HepG2 (cell line): ENCODE measurements around the gene HSPA14. TPM values are rescaled to one million over a fixed set of nuclear protein-coding genes. Genes with fewer than 3 reads are reported as not detected.

Experiments used
- ARNT2 ChIP-seq: sonication (generic); formaldehyde crosslinking; IDR thresholded peaks from 2 replicates; pipeline ENCODE4 v1.8.0; 2022; ENCODE audit warnings: mild to moderate bottlenecking, low read depth, missing genetic modification reagents, moderate library complexity
- ELF1 ChIP-seq: sonication (generic); formaldehyde crosslinking; IDR thresholded peaks from 2 replicates; pipeline ENCODE4 v1.4.0; 2020; ENCODE audit warnings: missing genetic modification reagents
- ETV6 ChIP-seq: sonication (generic); formaldehyde crosslinking; conservative IDR thresholded peaks from 2 replicates; pipeline ENCODE4 v1.4.0; 2020; ENCODE audit warnings: missing genetic modification reagents
- GLI4 ChIP-seq: sonication (generic); formaldehyde crosslinking; IDR thresholded peaks from 2 replicates; pipeline ENCODE4 v1.5.1; 2020; ENCODE audit warnings: missing genetic modification reagents, mild to moderate bottlenecking, moderate library complexity, borderline replicate concordance
- KLF9 ChIP-seq: IDR thresholded peaks from 2 replicates; pipeline ENCODE4 v1.6.1; 2016; ENCODE audit warnings: low read depth
- MBNL3 ChIP-seq: fragments of 250-450 bp; sonication (Bioruptor Pico); conservative IDR thresholded peaks from 2 replicates; pipeline ENCODE4 v1.8.0; 2022; ENCODE audit warnings: mild to moderate bottlenecking, inconsistent platforms
- NFYB ChIP-seq: sonication (generic); formaldehyde crosslinking; IDR thresholded peaks from 2 replicates; pipeline ENCODE4 v1.4.0; 2020; ENCODE audit warnings: missing genetic modification reagents
- SATB2 ChIP-seq: sonication (generic); formaldehyde crosslinking; IDR thresholded peaks from 2 replicates; pipeline ENCODE4 v1.5.0; 2020; ENCODE audit warnings: missing genetic modification reagents
- SP1 ChIP-seq, 2 experiments: fragments of 450-650 bp in 1 of 2; sonication (generic) in 1 of 2; formaldehyde crosslinking in 1 of 2; IDR thresholded peaks; 2 replicates each; pipeline versions ENCODE4 v1.4.0 to v1.6.1; 2016 to 2020; ENCODE audit warnings: missing genetic modification reagents in 1 of 2
- STAG1 ChIP-seq: sonication (generic); formaldehyde crosslinking; IDR thresholded peaks from 2 replicates; pipeline ENCODE4 v1.4.0; 2020; ENCODE audit warnings: missing genetic modification reagents
- TCF7L2 ChIP-seq: IDR thresholded peaks from 2 replicates; pipeline ENCODE4 v1.6.1; 2011; ENCODE audit warnings: mild to moderate bottlenecking, low read depth, low read length, moderate library complexity
- ZNF20 ChIP-seq: sonication (generic); formaldehyde crosslinking; IDR thresholded peaks from 2 replicates; pipeline ENCODE4 v1.4.0; 2020; ENCODE audit warnings: mild to moderate bottlenecking, moderate library complexity, missing genetic modification reagents
- ZNF30 ChIP-seq: sonication (generic); formaldehyde crosslinking; IDR thresholded peaks from 2 replicates; pipeline ENCODE4 v1.5.0; 2020; ENCODE audit warnings: mild to moderate bottlenecking, missing genetic modification reagents
- ZNF572 ChIP-seq: sonication (generic); formaldehyde crosslinking; IDR thresholded peaks from 2 replicates; pipeline ENCODE4 v1.5.1; 2020; ENCODE audit warnings: mild to moderate bottlenecking, missing genetic modification reagents
- ZNF780A ChIP-seq: sonication (generic); formaldehyde crosslinking; IDR thresholded peaks from 2 replicates; pipeline ENCODE4 v1.8.0; 2022; ENCODE audit warnings: mild to moderate bottlenecking, missing genetic modification reagents, moderate library complexity
- polyA plus RNA-seq, 8 experiments: library from polyadenylated mRNA; depleted of rRNA in 3 of 8; stranded (reverse) in 7 of 8; unstranded in 1 of 8; fragments of >200 nt; fragmentation: Illumina TruSeq in 4 of 8; extraction: Trizol in 4 of 8; gene quantifications; 2 replicates each; pipeline versions ENCODE4 v1.2.1 to v1.2.3, GENCODE V29; 2011 to 2016; ENCODE audit warnings: low read depth in 4 of 8, missing spikeins in 1 of 8, mixed read lengths in 1 of 8; ENCODE audit not compliant: insufficient read depth in 1 of 8
- total RNA-seq, 5 experiments: library from RNA; depleted of rRNA; stranded (reverse); fragments of >200 nt; fragmentation: Illumina TruSeq; extraction: Trizol; gene quantifications; 2 replicates each; pipeline ENCODE4 v1.2.3, GENCODE V29; 2016; ENCODE audit warnings: low read depth in 1 of 5
- TF ChIP-seq, protein P1 (sequence below): sonication (generic); formaldehyde crosslinking; IDR thresholded peaks from 2 replicates; pipeline ENCODE4 v1.4.0; 2020; ENCODE audit warnings: missing genetic modification reagents, mild to moderate bottlenecking, borderline replicate concordance
- TF ChIP-seq, protein P2 (sequence below): sonication (generic); formaldehyde crosslinking; conservative IDR thresholded peaks from 2 replicates; pipeline ENCODE4 v1.4.0; 2020; ENCODE audit warnings: missing genetic modification reagents
- TF ChIP-seq, protein P3 (sequence below): sonication (generic); formaldehyde crosslinking; IDR thresholded peaks from 2 replicates; pipeline ENCODE4 v1.4.0; 2020; ENCODE audit warnings: mild to moderate bottlenecking, missing genetic modification reagents

HSPA14 gene
- total and polyA plus RNA-seq, 2 of the 13 experiments (the other 11 are each of a cell fraction or from before 2014, with no cell fraction given), result 10.7 to 29.8 TPM

DNA sequence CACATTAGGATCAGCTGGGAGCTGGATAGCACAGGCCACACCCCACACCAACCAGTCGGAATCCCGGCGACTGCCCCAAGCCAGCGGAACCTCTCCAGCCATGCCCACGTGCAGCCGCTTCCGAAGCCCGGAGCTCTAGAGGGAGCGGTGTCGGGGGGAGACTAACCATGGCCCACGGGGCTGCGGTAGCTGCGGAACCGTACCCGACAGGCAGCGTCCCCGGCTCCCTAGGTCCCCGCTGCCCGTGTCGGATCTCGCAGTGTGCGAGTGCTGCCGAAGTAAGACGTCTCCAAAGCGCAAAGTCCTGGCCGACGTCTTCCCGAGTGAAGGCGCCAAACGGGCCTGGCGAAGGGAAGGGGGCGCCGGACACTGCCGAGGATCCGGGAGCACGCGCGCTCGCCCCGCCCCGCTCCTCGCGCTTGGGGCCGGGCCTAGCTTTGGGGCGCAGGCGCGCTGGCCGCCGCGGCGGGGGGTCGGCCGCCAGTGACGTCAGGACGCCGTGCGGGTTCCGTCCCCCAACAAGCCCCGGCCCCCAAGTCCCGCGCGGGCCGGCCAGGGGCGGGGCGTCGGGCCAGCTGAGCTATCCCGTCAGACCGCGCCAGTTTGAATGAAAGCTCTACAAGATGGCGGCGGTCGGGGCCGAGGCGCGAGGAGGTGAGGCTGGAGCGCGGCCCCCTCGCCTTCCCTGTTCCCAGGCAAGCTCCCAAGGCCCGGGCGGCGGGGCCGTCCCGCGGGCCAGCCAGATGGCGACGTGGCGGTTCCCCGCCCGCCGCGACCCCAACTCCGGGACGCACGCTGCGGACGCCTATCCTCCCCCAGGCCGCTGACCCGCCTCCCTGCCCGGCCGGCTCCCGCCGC is 40.4 kb downstream of the HSPA14 start, which contains the start of gene SUV39H2 (continued):
- TF ChIP-seq TCF7L2, result no peak
- TF ChIP-seq, protein P1, sequence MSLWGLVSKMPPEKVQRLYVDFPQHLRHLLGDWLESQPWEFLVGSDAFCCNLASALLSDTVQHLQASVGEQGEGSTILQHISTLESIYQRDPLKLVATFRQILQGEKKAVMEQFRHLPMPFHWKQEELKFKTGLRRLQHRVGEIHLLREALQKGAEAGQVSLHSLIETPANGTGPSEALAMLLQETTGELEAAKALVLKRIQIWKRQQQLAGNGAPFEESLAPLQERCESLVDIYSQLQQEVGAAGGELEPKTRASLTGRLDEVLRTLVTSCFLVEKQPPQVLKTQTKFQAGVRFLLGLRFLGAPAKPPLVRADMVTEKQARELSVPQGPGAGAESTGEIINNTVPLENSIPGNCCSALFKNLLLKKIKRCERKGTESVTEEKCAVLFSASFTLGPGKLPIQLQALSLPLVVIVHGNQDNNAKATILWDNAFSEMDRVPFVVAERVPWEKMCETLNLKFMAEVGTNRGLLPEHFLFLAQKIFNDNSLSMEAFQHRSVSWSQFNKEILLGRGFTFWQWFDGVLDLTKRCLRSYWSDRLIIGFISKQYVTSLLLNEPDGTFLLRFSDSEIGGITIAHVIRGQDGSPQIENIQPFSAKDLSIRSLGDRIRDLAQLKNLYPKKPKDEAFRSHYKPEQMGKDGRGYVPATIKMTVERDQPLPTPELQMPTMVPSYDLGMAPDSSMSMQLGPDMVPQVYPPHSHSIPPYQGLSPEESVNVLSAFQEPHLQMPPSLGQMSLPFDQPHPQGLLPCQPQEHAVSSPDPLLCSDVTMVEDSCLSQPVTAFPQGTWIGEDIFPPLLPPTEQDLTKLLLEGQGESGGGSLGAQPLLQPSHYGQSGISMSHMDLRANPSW (CRISPR knock-in tag), result no peak
- TF ChIP-seq SP1 (IDR thresholded peaks at IDR 0.05), result no peak
- TF ChIP-seq SP1 (CRISPR knock-in tag; IDR thresholded peaks at IDR 0.05), result peak; percentile 76
- peak; percentile 65 for TF ChIP-seq NFYB (CRISPR knock-in tag)
- 0 out of 2 replicates have a peak, but pooled peaks have one; percentile 50 for TF ChIP-seq ELF1
- no peak for TF ChIP-seq ZNF30 (CRISPR knock-in tag)
- TF ChIP-seq, protein P2, sequence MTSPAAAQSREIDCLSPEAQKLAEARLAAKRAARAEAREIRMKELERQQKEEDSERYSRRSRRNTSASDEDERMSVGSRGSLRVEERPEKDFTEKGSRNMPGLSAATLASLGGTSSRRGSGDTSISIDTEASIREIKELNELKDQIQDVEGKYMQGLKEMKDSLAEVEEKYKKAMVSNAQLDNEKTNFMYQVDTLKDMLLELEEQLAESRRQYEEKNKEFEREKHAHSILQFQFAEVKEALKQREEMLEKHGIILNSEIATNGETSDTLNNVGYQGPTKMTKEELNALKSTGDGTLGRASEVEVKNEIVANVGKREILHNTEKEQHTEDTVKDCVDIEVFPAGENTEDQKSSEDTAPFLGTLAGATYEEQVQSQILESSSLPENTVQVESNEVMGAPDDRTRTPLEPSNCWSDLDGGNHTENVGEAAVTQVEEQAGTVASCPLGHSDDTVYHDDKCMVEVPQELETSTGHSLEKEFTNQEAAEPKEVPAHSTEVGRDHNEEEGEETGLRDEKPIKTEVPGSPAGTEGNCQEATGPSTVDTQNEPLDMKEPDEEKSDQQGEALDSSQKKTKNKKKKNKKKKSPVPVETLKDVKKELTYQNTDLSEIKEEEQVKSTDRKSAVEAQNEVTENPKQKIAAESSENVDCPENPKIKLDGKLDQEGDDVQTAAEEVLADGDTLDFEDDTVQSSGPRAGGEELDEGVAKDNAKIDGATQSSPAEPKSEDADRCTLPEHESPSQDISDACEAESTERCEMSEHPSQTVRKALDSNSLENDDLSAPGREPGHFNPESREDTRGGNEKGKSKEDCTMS (CRISPR knock-in tag), result no peak
- TF ChIP-seq SATB2 (CRISPR knock-in tag), result peak; percentile 80; the same call in 1 of the 2 replicates
- TF ChIP-seq ZNF780A (CRISPR knock-in tag), result no peak
- TF ChIP-seq ZNF572 (CRISPR knock-in tag), result no peak
- no peak for TF ChIP-seq ZNF20 (CRISPR knock-in tag)
- no peak; the same call in 1 of the 2 replicates for TF ChIP-seq STAG1 (CRISPR knock-in tag)
- peak; percentile 77 for TF ChIP-seq ARNT2 (CRISPR knock-in tag)
- no peak for TF ChIP-seq MBNL3 (CRISPR knock-in tag)
- no peak for TF ChIP-seq ETV6
- TF ChIP-seq GLI4 (CRISPR knock-in tag), result 0 out of 2 replicates have a peak, but pooled peaks have one; percentile 40
- no peak for TF ChIP-seq KLF9
- TF ChIP-seq, protein P3, sequence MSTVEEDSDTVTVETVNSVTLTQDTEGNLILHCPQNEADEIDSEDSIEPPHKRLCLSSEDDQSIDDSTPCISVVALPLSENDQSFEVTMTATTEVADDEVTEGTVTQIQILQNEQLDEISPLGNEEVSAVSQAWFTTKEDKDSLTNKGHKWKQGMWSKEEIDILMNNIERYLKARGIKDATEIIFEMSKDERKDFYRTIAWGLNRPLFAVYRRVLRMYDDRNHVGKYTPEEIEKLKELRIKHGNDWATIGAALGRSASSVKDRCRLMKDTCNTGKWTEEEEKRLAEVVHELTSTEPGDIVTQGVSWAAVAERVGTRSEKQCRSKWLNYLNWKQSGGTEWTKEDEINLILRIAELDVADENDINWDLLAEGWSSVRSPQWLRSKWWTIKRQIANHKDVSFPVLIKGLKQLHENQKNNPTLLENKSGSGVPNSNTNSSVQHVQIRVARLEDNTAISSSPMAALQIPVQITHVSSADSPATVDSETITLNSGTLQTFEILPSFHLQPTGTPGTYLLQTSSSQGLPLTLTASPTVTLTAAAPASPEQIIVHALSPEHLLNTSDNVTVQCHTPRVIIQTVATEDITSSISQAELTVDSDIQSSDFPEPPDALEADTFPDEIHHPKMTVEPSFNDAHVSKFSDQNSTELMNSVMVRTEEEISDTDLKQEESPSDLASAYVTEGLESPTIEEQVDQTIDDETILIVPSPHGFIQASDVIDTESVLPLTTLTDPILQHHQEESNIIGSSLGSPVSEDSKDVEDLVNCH, result no peak
